Activated CD4-positive, alpha-beta T cell treated with anti-CD3 and anti-CD28 coated beads, Interleukin-2, Interleukin-6, amounts not matched to agents 100 ng/mL and 50 ng/mL, durations not matched to agents 16 hours and 8 hours (primary cell): ENCODE measurements around the gene FAM228A.

Experiments used
- DNase-seq: peaks from one replicate; pipeline ENCODE4 v3.0.0-alpha.2; 2020

FAM228A gene

DNA sequence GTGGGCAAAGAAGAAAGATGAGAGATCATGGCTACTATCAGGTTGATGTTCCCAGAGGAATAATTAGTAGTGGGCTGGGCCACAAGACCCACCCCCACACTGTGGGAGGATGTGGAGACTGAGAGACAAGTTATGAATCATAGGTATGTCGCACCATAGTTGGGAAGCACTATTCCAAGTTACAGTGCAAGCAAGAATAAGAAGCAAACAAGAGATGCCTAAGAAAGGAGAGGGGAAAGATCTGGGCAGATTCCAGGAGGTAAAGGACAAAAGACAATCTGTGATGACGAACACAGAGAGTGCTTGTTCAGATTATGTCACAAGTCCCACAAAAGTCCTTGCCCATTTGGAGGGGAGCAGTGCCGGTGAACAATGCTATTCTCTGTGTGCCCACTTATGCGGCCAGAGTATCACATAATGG lies 56.6 kb downstream of the FAM228A start:
- no peak for DNase-seq

DNA sequence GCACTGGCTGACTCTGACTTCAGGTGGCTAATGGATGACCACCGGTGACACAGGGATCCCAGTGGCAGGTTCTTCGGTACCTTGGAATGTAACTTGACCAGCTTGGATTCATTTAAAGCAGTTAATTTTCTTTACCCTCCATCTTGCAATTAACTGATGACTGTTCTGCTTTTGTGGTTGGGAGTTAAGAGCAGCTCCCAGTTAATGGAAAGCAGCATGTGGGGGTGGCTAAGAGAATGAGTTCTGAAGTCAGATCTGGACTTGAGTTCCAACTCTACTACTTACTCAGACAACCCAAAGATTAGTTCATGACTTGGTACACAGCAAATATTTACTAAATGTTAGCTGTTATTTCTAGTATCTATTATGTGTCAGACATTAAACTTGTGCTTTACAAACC lies 58.5 kb downstream of the FAM228A start:
- no peak for DNase-seq

DNA sequence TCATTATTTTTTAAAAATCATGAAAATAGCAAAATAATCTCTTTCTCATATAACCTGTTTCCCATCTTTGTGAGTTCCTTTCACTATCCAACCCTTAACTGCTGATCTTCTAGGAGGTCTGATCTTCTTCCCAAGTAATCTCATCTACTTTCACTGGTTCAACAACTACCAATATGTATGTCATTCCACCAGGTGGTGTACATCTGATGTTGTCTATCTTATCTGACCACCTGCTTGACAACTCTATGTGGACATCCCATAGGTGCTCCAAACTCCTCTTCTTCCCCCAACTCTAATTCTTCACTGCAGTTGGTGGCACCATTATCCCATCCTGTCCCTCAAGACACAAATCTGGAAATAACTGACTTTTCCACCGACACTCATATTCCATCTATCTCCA lies 62.5 kb downstream of the FAM228A start:
- DNase-seq = no peak

DNA sequence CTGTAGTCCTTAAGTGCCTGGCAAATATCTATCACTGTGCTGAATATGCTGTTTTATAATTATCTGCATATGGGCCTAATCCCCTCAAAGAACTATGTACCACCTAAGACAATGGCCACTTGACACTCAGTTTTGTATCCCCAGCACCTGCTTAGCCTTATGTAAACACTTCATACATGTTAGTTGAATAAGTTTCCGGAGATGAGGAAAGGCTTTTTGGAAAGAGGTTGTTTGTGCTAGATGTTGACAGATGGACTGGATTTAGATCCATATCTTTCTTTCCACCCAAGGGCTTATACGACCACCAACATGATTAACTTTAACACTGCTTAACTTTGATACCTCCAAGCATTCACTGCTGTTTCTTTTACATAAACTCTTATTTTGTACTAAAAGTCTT lies 63.3 kb downstream of the FAM228A start:
- DNase-seq = no peak

DNA sequence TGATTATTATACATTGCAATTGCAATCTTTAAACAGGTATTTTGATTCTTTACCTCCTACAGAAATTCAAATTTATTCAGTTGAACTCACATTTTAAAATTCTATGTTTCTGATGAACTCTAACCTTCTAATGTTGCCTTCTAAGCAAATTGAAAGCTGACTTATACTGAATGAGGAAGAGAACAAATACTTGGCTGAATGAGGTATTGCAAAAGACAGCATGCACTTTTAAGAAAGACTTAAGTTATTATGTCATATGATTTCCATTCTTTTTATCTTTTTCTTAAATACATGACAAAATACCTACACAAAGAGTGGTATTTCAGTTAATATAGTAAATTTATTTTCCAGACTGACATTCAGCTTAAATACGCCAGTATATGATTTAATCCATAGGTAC lies 64.7 kb downstream of the FAM228A start:
- DNase-seq = no peak
